ENCODE data around the gene STK11IP. TPM values are rescaled to one million over a fixed set of nuclear protein-coding genes. Genes with fewer than 3 reads are reported as not detected.

Gene STK11IP
- total RNA-seq, 4 donors from 2014 or later: 8.9 to 24.2 (median 14.3) TPM

DNA sequence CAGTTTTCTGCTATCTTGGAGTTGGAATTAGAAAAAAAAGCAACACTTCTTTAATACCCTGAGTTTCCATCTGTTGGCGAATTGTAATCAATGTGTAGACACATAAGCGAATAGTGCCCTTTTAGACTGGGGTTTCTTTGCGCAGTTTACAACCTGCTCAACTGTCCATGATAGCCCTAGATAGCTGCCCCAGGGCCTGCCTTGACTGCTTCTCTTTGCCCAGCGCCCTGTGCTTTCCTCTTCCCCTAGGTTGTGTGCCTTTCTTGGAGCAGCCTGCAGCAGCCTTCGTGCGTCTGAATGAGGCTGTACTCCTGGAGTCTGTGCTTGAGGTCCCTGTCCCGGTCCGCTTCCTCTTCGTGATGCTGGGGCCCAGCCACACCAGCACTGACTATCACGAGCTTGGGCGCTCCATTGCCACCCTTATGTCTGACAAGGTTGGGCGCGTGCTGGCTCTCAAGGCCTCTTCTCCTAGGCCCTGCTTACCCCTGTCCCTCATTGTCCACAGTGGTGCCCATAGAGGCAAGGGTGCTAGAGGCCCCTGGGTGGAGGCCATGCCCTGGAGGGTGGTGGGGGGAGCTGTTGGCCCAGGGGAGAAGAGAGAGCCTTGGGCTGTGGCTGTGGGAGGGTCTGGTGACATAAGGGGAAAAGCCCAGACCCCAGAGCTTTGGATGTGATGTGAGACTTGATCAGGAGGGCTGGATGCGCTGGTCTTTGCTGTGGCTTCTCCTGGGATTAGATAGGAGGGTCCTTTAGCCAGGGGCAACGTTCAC lies 36.7 kb downstream of the STK11IP start:
- 82% methylated on average over 8 of the region's 15 CpGs for WGBS
- Histone ChIP-seq H3K4me1 (peaks cover 0 to 7% (median 0%) of the 10 kb centered on the region in 4 donors), H3K36me3 (peaks cover 0 to 56% (median 44%) of the 10 kb centered on the region in 4 donors), H3K27me3 (no peaks in the 10 kb centered on the region), H3K9me3 (no peaks in the 10 kb centered on the region), H3K27ac (replicated peaks in 1 of 4) (no peak overlapping the region), H3K4me3 (no peak overlapping the region)
- DNase-seq (ENCODE audit: extremely low spot score): no peak
- intact Hi-C loops (cut with DNase I): no loop called here
- no peak for TF ChIP-seq EP300 (IDR thresholded peaks at IDR 0.05)
- TF ChIP-seq, protein P1, sequence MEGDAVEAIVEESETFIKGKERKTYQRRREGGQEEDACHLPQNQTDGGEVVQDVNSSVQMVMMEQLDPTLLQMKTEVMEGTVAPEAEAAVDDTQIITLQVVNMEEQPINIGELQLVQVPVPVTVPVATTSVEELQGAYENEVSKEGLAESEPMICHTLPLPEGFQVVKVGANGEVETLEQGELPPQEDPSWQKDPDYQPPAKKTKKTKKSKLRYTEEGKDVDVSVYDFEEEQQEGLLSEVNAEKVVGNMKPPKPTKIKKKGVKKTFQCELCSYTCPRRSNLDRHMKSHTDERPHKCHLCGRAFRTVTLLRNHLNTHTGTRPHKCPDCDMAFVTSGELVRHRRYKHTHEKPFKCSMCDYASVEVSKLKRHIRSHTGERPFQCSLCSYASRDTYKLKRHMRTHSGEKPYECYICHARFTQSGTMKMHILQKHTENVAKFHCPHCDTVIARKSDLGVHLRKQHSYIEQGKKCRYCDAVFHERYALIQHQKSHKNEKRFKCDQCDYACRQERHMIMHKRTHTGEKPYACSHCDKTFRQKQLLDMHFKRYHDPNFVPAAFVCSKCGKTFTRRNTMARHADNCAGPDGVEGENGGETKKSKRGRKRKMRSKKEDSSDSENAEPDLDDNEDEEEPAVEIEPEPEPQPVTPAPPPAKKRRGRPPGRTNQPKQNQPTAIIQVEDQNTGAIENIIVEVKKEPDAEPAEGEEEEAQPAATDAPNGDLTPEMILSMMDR (IDR thresholded peaks at IDR 0.05): no peak
- TF ChIP-seq POLR2A (IDR thresholded peaks at IDR 0.05; ENCODE audit: low read depth): no peak
- TF ChIP-seq POLR2AphosphoS5 (IDR thresholded peaks at IDR 0.05): no peak

DNA sequence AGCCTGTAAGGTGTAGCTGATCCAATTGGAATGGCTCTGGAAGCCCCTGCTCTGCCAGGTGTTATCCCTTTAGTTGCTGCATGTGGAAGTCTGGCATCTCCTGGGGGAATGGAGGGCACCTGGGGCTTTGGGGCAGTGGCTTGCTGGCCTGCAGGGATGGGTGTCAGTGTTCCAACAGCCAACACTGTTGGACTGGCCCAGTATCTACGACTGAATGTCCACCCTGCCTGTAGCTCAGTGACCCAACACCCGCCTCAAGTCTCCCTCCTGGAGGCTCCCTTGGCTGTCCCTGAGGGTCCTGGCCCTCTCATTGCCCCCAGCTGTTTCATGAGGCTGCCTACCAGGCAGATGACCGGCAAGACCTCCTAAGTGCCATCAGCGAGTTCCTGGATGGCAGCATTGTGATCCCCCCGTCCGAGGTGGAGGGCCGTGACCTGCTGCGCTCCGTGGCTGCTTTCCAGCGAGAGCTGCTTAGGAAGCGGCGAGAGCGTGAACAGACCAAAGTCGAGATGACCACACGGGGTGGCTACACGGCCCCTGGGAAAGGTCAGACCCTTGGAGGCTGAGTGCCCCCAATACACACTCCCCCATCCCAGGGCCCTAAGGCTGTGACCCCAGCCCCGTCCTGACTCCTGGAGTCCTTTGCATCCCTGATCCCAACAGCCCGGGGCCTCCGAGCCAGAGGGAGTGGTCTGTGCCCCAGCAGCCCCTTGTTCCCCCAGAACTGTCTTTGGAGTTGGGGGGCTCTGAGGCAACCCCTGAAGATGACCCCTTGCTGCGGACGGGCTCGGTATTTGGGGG lies 37.5 kb downstream of the STK11IP start:
- peaks cover 0 to 61% (median 45%) of the 10 kb centered on the region in 4 donors for H3K36me3 ChIP-seq
- peaks cover 0 to 7% (median 0%) of the 10 kb centered on the region in 4 donors for H3K4me1 ChIP-seq
- TF ChIP-seq, protein P1 (IDR thresholded peaks at IDR 0.05): no peak
- no peak for TF ChIP-seq POLR2A (IDR thresholded peaks at IDR 0.05; ENCODE audit: low read depth)
- TF ChIP-seq POLR2AphosphoS5 (IDR thresholded peaks at IDR 0.05): no peak
- TF ChIP-seq EP300 (IDR thresholded peaks at IDR 0.05): no peak
- intact Hi-C loops (cut with DNase I): no loop called here
- no peak overlapping the region for H3K27ac ChIP-seq (replicated peaks in 1 of 4)
- H3K9me3 ChIP-seq: no peaks in the 10 kb centered on the region
- no peaks in the 10 kb centered on the region for H3K27me3 ChIP-seq
- no peak for DNase-seq (ENCODE audit: extremely low spot score)
- 92% methylated on average over 18 of the region's 22 CpGs for WGBS
- no peak overlapping the region for H3K4me3 ChIP-seq

DNA sequence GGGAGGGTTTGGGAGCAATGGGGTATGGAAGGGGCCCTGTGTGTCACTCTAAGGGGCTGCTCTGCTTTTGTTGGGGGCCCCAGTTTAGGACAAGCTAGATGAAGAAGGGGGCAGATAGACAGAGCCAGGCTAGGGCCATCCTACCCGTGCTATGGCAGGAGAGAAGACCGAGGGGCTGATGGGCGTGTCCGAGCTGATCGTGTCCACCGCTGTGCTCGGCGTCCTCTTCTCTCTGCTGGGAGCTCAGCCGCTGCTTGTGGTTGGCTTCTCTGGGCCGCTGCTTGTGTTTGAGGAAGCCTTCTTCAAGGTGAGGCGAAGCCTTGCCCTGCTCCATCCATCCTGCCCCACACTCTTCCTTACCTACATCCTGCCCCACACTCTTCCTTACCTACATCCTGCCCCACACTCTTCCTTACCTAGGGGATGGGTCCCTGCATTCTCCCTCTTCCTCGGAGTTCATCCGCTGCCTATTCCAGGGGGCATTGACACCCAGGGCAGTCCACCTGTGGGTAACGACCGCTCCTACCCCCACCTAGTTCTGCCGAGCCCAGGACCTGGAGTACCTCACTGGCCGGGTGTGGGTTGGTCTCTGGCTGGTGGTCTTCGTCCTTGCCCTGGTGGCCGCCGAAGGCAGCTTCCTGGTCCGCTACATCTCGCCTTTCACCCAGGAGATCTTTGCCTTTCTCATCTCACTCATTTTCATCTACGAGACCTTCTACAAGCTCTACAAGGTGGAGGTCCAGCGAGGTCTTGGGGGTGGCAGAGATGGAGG lies 38.7 kb downstream of the STK11IP start:
- peaks cover 0 to 72% (median 48%) of the 10 kb centered on the region in 4 donors for H3K36me3 ChIP-seq
- TF ChIP-seq EP300 (IDR thresholded peaks at IDR 0.05) (no peak), POLR2A (IDR thresholded peaks at IDR 0.05; ENCODE audit: low read depth) (no peak), POLR2AphosphoS5 (IDR thresholded peaks at IDR 0.05) (no peak)
- TF ChIP-seq, protein P1 (IDR thresholded peaks at IDR 0.05): no peak
- 85% methylated on average over 24 of the region's 24 CpGs for whole genome bisulfite sequencing
- H3K27me3 ChIP-seq: no peaks in the 10 kb centered on the region
- H3K4me3 ChIP-seq: no peak overlapping the region
- intact Hi-C loops (cut with DNase I): no loop called here
- H3K4me1 ChIP-seq: peaks cover 0 to 7% (median 0%) of the 10 kb centered on the region in 4 donors
- no peak overlapping the region for H3K27ac ChIP-seq (replicated peaks in 1 of 4)
- H3K9me3 ChIP-seq: no peaks in the 10 kb centered on the region
- DNase-seq (ENCODE audit: extremely low spot score): no peak

DNA sequence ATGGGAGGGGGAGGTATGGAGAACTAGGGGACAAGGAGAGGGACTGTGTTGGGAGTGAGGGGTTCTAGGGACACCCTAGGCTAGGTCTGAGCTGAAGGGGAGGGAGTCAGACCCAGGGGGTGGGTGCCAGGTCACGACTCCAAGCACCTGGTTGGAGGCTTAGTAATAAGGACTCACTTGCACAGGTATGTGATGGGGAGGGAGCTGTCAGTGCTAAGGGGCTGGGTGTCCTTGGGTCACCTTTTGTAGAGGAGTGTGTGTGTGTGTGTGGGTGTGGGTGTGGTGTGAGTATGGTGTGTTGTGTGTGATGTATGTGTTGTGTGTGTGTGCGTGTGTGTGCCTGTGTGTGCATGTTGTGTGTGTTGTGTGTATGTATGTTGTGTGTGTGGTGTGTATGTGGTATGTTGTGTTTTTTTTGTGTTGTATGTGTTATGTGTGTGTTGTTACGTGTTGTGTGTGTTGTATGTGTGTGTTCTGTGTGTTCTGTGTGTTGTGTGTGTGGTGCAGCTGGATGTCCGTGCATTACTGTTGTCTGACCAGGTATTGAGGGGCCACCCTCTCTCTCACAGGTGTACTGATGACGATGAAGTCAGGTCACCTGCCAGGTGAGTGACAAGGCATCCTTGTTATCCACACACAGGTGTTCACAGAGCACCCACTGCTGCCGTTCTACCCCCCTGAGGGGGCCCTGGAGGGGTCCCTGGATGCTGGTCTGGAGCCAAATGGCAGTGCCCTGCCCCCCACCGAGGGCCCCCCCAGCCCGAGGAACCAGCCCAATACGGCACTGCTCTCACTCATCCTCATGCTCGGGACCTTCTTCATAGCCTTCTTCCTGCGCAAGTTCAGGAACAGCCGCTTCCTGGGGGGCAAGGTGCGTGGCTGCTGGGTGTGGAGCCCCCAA lies 39.5 kb downstream of the STK11IP start:
- Histone ChIP-seq H3K4me3 (no peak overlapping the region), H3K9me3 (no peaks in the 10 kb centered on the region), H3K27ac (replicated peaks in 1 of 4) (no peak overlapping the region), H3K4me1 (peaks cover 3 to 10% (median 5%) of the 10 kb centered on the region in 4 donors), H3K27me3 (no peaks in the 10 kb centered on the region), H3K36me3 (peaks cover 0 to 78% (median 44%) of the 10 kb centered on the region in 4 donors)
- WGBS: 74% methylated on average over 9 of the region's 13 CpGs
- intact Hi-C loops (cut with DNase I): no loop called here
- no peak for DNase-seq (ENCODE audit: extremely low spot score)
- TF ChIP-seq POLR2AphosphoS5 (IDR thresholded peaks at IDR 0.05) (no peak), POLR2A (IDR thresholded peaks at IDR 0.05; ENCODE audit: low read depth) (no peak), EP300 (IDR thresholded peaks at IDR 0.05) (no peak)
- TF ChIP-seq, protein P1 (IDR thresholded peaks at IDR 0.05): no peak
